Smooth muscle cell (in vitro differentiated cells): ENCODE data around the gene SV2C. TPM values are rescaled to one million over a fixed set of nuclear protein-coding genes. Genes with fewer than 3 reads are reported as not detected.

ENCODE experiments used
- DNase-seq: peaks from one replicate; lab custom pipeline; 2025; ENCODE audit not compliant: unreplicated experiment; lab: John Stamatoyannopoulos, UW
- H2AFZ ChIP-seq: fragments of 200-600 bp; sonication (generic); 2 replicates; pipeline ENCODE4 v1.6.0; 2016; ENCODE audit warnings: antibody characterized with exemption, low read depth, mild to moderate bottlenecking
- H3F3A ChIP-seq: fragments of 200-600 bp; sonication (generic); 2 replicates; pipeline ENCODE4 v1.6.0; 2017; ENCODE audit warnings: antibody characterized with exemption, low read depth
- H3K27ac ChIP-seq: fragments of 200-600 bp; sonication (generic); 2 replicates; pipeline ENCODE4 v1.5.1; 2016; ENCODE audit warnings: low read depth, mild to moderate bottlenecking
- H3K27me3 ChIP-seq: fragments of 200-600 bp; sonication (generic); 2 replicates; pipeline ENCODE4 v1.6.1; 2016; ENCODE audit warnings: low read depth, mild to moderate bottlenecking
- H3K36me3 ChIP-seq: fragments of 200-600 bp; sonication (generic); 2 replicates; pipeline ENCODE4 v1.5.1; 2016; ENCODE audit warnings: low read depth
- H3K4me1 ChIP-seq: fragments of 200-600 bp; sonication (generic); 2 replicates; pipeline ENCODE4 v1.5.1; 2016; ENCODE audit warnings: low read depth
- H3K4me2 ChIP-seq: fragments of 200-600 bp; sonication (generic); 2 replicates; pipeline ENCODE4 v1.6.0; 2016; ENCODE audit warnings: mild to moderate bottlenecking
- H3K4me3 ChIP-seq: fragments of 200-600 bp; sonication (generic); 2 replicates; pipeline ENCODE4 v1.5.1; 2016; ENCODE audit warnings: mild to moderate bottlenecking
- H3K79me2 ChIP-seq: fragments of 200-600 bp; sonication (generic); 2 replicates; pipeline ENCODE4 v1.6.0; 2016; ENCODE audit warnings: low read depth, mild to moderate bottlenecking
- H3K9ac ChIP-seq: fragments of 200-600 bp; sonication (generic); 2 replicates; pipeline ENCODE4 v1.6.0; 2016; ENCODE audit warnings: low read depth
- H3K9me3 ChIP-seq: fragments of 200-600 bp; sonication (generic); replicated peaks from 2 replicates; pipeline ENCODE4 v1.5.1; 2016; ENCODE audit warnings: low read depth
- H4K20me1 ChIP-seq: fragments of 200-600 bp; sonication (generic); 2 replicates; pipeline ENCODE4 v1.6.0; 2016; ENCODE audit warnings: low read depth
- WGBS: methylation state at CpG from one replicate; pipeline ENCODE4 v1.1.7; 2016; ENCODE audit warnings: low lambda C conversion rate; 5-methylcytosine and 5-hydroxymethylcytosine counted together
- polyA plus RNA-seq: library from polyadenylated mRNA; unstranded; fragments of >200 nt; fragmentation: Nextera tagmentation; extraction: Ambion mirVana; gene quantifications from 2 replicates; pipeline ENCODE4 v1.2.1, GENCODE V29; 2016
- total RNA-seq: library from RNA; depleted of rRNA; stranded (reverse); fragments of >200 nt; gene quantifications from 2 replicates; pipeline ENCODE4 v1.2.3, GENCODE V29; 2014
- TF ChIP-seq, protein P1 (sequence below): fragments of 200-600 bp; sonication (generic); IDR thresholded peaks from 2 replicates; pipeline ENCODE4 v1.5.1; 2017; ENCODE audit warnings: borderline replicate concordance, mild to moderate bottlenecking, antibody characterized with exemption; ENCODE audit not compliant: insufficient read depth, poor library complexity, severe bottlenecking

Gene SV2C
- total and polyA plus RNA-seq, 2 experiments from 2014 or later: not detected

DNA sequence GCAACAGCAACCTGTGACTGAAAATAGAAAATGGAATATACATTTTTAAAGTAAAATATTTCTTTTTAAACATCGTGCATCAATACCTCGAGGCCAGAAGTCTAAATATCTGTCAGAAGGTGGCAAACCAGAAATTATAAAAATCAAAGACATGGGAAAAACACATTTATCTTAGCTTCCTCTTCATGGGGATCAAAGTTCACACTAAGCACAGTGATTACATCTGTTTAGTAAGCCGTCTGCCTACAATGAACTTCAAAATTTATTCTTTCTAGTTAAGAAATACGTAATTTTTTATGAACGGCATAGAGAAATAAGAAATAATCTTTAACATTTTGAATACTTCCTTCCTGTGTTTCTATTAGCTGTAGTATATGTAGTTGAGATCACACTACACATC, 17.9 kb upstream of the SV2C start:
- 87% methylated on average over 5 of the region's 5 CpGs for WGBS
- no peaks in the 10 kb centered on the region for H3F3A ChIP-seq
- TF ChIP-seq, protein P1, sequence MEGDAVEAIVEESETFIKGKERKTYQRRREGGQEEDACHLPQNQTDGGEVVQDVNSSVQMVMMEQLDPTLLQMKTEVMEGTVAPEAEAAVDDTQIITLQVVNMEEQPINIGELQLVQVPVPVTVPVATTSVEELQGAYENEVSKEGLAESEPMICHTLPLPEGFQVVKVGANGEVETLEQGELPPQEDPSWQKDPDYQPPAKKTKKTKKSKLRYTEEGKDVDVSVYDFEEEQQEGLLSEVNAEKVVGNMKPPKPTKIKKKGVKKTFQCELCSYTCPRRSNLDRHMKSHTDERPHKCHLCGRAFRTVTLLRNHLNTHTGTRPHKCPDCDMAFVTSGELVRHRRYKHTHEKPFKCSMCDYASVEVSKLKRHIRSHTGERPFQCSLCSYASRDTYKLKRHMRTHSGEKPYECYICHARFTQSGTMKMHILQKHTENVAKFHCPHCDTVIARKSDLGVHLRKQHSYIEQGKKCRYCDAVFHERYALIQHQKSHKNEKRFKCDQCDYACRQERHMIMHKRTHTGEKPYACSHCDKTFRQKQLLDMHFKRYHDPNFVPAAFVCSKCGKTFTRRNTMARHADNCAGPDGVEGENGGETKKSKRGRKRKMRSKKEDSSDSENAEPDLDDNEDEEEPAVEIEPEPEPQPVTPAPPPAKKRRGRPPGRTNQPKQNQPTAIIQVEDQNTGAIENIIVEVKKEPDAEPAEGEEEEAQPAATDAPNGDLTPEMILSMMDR: no peak

DNA sequence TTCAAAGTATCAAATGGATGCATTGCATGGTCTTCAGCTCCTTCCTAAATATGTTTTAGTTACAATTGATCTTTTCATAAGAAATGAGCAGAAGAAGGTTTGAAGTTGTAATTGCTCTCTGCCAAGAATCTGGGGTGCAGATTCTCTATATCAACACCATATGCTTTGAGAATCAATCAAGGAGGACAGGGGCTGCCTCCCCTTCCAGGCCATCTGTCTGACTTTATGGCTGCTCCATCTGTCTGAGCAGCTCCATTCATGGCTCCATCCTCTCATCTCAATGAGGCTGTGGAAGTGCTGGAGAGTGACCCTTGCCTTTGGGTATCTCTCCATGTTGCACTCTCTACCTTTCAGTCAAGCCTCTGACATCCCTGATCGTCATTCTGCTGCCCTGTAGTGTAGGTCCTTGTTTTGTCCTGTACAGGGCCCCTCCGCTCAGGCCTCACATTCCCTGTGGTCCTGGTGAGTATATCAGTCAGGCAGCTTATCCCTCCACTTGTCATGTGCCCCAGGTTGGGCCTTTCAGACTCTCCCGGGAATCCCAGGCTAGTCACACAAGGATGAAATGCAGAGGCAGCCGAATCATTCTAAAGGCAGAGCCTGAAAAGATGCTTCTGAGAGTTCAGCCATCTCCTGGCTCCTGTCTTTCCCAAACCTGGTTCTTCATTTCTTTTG, 14.0 kb upstream of the SV2C start:
- Histone ChIP-seq H2AFZ (no peak overlapping the region), H3K4me2 (no peak overlapping the region), H3F3A (no peaks in the 10 kb centered on the region), H3K9ac (no peak overlapping the region), H3K36me3 (no peaks in the 10 kb centered on the region), H3K27ac (no peak overlapping the region), H4K20me1 (no peaks in the 10 kb centered on the region), H3K79me2 (no peaks in the 10 kb centered on the region), H3K4me1 (no peaks in the 10 kb centered on the region), H3K4me3 (no peak overlapping the region), H3K9me3 (no peaks in the 10 kb centered on the region), H3K27me3 (peaks cover 39% of the 10 kb centered on the region)
- DNase-seq: no peak
- TF ChIP-seq, protein P1: no peak
- WGBS: 89% methylated on average over 4 of the region's 4 CpGs

More for the DNA sequence above, 17.9 kb upstream of the SV2C start:
- no peak overlapping the region for H3K4me2 ChIP-seq
- no peak overlapping the region for H2AFZ ChIP-seq
- no peak overlapping the region for H3K9ac ChIP-seq
- H3K4me3 ChIP-seq: no peak overlapping the region
- no peak for DNase-seq
- no peak overlapping the region for H3K27ac ChIP-seq
- no peaks in the 10 kb centered on the region for H3K36me3 ChIP-seq
- no peaks in the 10 kb centered on the region for H3K4me1 ChIP-seq
- H3K9me3 ChIP-seq: no peaks in the 10 kb centered on the region
- H4K20me1 ChIP-seq: no peaks in the 10 kb centered on the region
- H3K79me2 ChIP-seq: no peaks in the 10 kb centered on the region
- peaks cover 7% of the 10 kb centered on the region for H3K27me3 ChIP-seq

DNA sequence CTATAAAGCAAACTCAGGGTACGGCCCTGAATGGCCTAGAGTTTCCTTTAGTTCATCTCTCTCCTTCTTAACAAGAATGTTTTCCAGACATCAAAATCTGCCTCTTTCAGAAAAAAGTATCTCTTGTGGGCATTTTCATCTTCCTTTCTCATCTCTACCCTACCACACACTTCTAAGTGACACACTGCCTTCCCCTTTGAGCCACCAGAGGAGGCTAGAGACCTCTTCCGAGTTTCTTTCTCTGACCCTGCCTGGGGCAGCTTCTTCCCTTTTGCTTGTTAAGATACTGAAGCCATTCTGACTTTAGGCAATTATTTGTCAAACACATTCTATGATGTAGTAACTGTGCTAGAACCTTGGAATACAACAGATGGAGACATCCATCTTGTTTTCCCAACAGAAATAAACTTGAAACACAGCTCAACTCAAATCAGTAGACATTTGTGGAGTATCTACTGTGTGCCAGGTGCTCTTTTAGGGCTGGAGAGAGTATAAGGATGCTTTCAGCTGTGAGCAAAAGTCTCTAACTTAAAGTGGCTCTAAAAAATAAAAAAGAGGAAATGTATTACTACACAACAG, 8.6 kb upstream of the SV2C start:
- H4K20me1 ChIP-seq: no peaks in the 10 kb centered on the region
- no peaks in the 10 kb centered on the region for H3K9me3 ChIP-seq
- no peaks in the 10 kb centered on the region for H3K79me2 ChIP-seq
- peaks cover 89% of the 10 kb centered on the region for H3K27me3 ChIP-seq
- no peaks in the 10 kb centered on the region for H3K4me1 ChIP-seq
- no peaks in the 10 kb centered on the region for H3F3A ChIP-seq
- no peak overlapping the region for H2AFZ ChIP-seq
- no peak overlapping the region for H3K9ac ChIP-seq
- no peaks in the 10 kb centered on the region for H3K36me3 ChIP-seq
- no peak overlapping the region for H3K27ac ChIP-seq
- WGBS: 44% methylated on average over 2 of the region's 2 CpGs
- TF ChIP-seq, protein P1: peak; percentile 53
- DNase-seq: no peak
- no peak overlapping the region for H3K4me2 ChIP-seq
- H3K4me3 ChIP-seq: no peak overlapping the region
